K562 treated with DMSO at 1 percent for 4 hours (cell line): ENCODE results near the gene FAM83F. TPM values are rescaled to one million over a fixed set of nuclear protein-coding genes. Genes with fewer than 3 reads are reported as not detected.

Source experiments
- total RNA-seq: library from RNA; unstranded; fragments of 300-600 nt; gene quantifications from 2 replicates; pipeline ENCODE4 v1.2.3, GENCODE V29; 2022; ENCODE audit not compliant: insufficient read depth

The FAM83F gene
- total RNA-seq = 0.35 TPM in 1 of 2 replicates, not detected in the other

GRCh38 chr22:39994566-39995392 lies at the start of gene FAM83F:
TSS of gene FAM83F (plus strand) at chr22:39994954. CDS start at chr22:39995043, 89 bp downstream.

GRCh38 chr22:39959640-39960447 lies 34.9 kb upstream of the FAM83F start, which contains the start of gene TMA7B:
TSS of gene TMA7B (plus strand) at chr22:39960397. CDS start at chr22:39964375, 3,978 bp downstream.

Other genes starting within 250 kb of the FAM83F start
- 2.1 and 3.8 TPM in 2 replicates for gene ENTHD1, start 101.2 kb upstream of the FAM83F start, total RNA-seq
- gene GRAP2, start 93.9 kb upstream of the FAM83F start, total RNA-seq = 58.9 and 75.7 TPM in 2 replicates
- gene TMA7B, start 34.6 kb upstream of the FAM83F start, total RNA-seq = 3.0 and 3.3 TPM in 2 replicates
- gene TNRC6B, start 183.0 kb downstream of the FAM83F start, total RNA-seq = 2.3 and 3.8 TPM in 2 replicates